Measurements from ENCODE around the gene PHF21A.

PHF21A gene

GRCh38 chr11:45930951-45931570 is 190.2 kb downstream of the PHF21A start:
- TF ChIP-seq PATZ1 (CRISPR knock-in tag; IDR thresholded peaks at IDR 0.05; ENCODE audit: borderline replicate concordance) (no peak), RARB (CRISPR knock-in tag; IDR thresholded peaks at IDR 0.05) (no peak), ZFP30 (CRISPR knock-in tag; IDR thresholded peaks at IDR 0.05) (no peak), ZC3H10 (CRISPR knock-in tag; IDR thresholded peaks at IDR 0.05) (no peak), ZFP3 (CRISPR knock-in tag; IDR thresholded peaks at IDR 0.05) (no peak), PPARA (CRISPR knock-in tag; IDR thresholded peaks at IDR 0.05; ENCODE audit: borderline replicate concordance) (no peak), ZNF565 (CRISPR knock-in tag; conservative IDR thresholded peaks at IDR 0.05; ENCODE audit: low read depth) (no peak), ZNF8 (CRISPR knock-in tag; IDR thresholded peaks at IDR 0.05) (no peak), CREB5 (CRISPR knock-in tag; IDR thresholded peaks at IDR 0.05; ENCODE audit: low read depth) (no peak), GLIS3 (CRISPR knock-in tag; IDR thresholded peaks at IDR 0.05) (no peak), TSHZ2 (CRISPR knock-in tag; IDR thresholded peaks at IDR 0.05) (no peak), ZNF70 (CRISPR knock-in tag; IDR thresholded peaks at IDR 0.05) (no peak), CSRNP3 (CRISPR knock-in tag; IDR thresholded peaks at IDR 0.05) (no peak), ARNTL (CRISPR knock-in tag; IDR thresholded peaks at IDR 0.05; ENCODE audit: borderline replicate concordance, low read depth) (no peak), CSDC2 (CRISPR knock-in tag; IDR thresholded peaks at IDR 0.05) (no peak), ESRRG (CRISPR knock-in tag; IDR thresholded peaks at IDR 0.05) (no peak), POU6F1 (CRISPR knock-in tag; IDR thresholded peaks at IDR 0.05; ENCODE audit: borderline replicate concordance, low read depth) (no peak)
- no peak for ATAC-seq

- ATAC-seq, result no peak
- no peak for TF ChIP-seq CSRNP3 (CRISPR knock-in tag; IDR thresholded peaks at IDR 0.05)
- no peak for TF ChIP-seq GLIS3 (CRISPR knock-in tag; IDR thresholded peaks at IDR 0.05)
- no peak for TF ChIP-seq ZNF8 (CRISPR knock-in tag; IDR thresholded peaks at IDR 0.05)
Observed at GRCh38 chr11:45930031-45930794, 191.0 kb downstream of the PHF21A start.

Measured in SK-N-SH treated with all-trans-retinoic acid at 6 μM for 48 hours (cell line).